ENCODE measurements around the gene MCTP1. TPM values are rescaled to one million over a fixed set of nuclear protein-coding genes. Genes with fewer than 3 reads are reported as not detected.

MCTP1 gene
- total and polyA plus RNA-seq, 9 of the 15 experiments (the other 6 are each of a cell fraction or from before 2014, with no cell fraction given): 0.04 to 0.93 (median 0.06) TPM; not detected in 4

- no peak overlapping the region for H3K27ac ChIP-seq (ENCODE audit: extremely low read depth, low read depth, low read length)
- H3K27me3 ChIP-seq (ENCODE audit: control insufficient read depth in 2 of 2, insufficient read depth in 2 of 2, low read length in 2 of 2): no peaks in the 10 kb centered on the region
- H3K4me1 ChIP-seq (replicated peaks in 1 of 2; ENCODE audit: control insufficient read depth in 2 of 2, insufficient read depth in 2 of 2, low read length in 2 of 2): no peaks in the 10 kb centered on the region; a peak in 1 of 5 replicates
- no peaks in the 10 kb centered on the region for H4K20me1 ChIP-seq (replicated peaks; ENCODE audit: control insufficient read depth, insufficient read depth, low read length)
- no peak overlapping the region for H3K9ac ChIP-seq (ENCODE audit: insufficient read depth in 1 of 2, low read depth in 2 of 2, low read length in 2 of 2)
- no TSS peak for BruUV-seq (replicated peaks)
- 0% methylated on average over 3 of the region's 3 CpGs for WGBS (ENCODE audit: insufficient coverage, low coverage, missing lambda C conversion rate)
- no peaks in the 10 kb centered on the region for H3K36me3 ChIP-seq (ENCODE audit: control insufficient read depth, insufficient read depth, low read length)
- H3K79me2 ChIP-seq (ENCODE audit: control insufficient read depth, insufficient read depth, low read length): no peaks in the 10 kb centered on the region
- H3K9me3 ChIP-seq (replicated peaks; ENCODE audit: control insufficient read depth, insufficient read depth, low read depth, low read length): no peaks in the 10 kb centered on the region
- in situ Hi-C loops (cut with MboI): no loop called here
- H3K9me1 ChIP-seq (ENCODE audit: control insufficient read depth, insufficient read depth, low read length): no peaks in the 10 kb centered on the region
- no peak for ATAC-seq
- FAIRE-seq: no peak
- CTCF ChIA-PET (ENCODE audit: low intra/inter-chr PET ratio): no interaction called here
- H3K4me2 ChIP-seq (ENCODE audit: insufficient read depth, low read length): no peak overlapping the region
- no peak for TF ChIP-seq SMAD3 (CRISPR knock-in tag; conservative IDR thresholded peaks at IDR 0.05)
- no peak for TF ChIP-seq TRIM24 (IDR thresholded peaks at IDR 0.05)
- no peak for TF ChIP-seq NR4A1 (CRISPR knock-in tag; IDR thresholded peaks at IDR 0.05)
- TF ChIP-seq NR4A1 (tag; IDR thresholded peaks at IDR 0.05): no peak
- TF ChIP-seq ZNF184 (CRISPR knock-in tag; IDR thresholded peaks at IDR 0.05): no peak
- TF ChIP-seq, protein P1, sequence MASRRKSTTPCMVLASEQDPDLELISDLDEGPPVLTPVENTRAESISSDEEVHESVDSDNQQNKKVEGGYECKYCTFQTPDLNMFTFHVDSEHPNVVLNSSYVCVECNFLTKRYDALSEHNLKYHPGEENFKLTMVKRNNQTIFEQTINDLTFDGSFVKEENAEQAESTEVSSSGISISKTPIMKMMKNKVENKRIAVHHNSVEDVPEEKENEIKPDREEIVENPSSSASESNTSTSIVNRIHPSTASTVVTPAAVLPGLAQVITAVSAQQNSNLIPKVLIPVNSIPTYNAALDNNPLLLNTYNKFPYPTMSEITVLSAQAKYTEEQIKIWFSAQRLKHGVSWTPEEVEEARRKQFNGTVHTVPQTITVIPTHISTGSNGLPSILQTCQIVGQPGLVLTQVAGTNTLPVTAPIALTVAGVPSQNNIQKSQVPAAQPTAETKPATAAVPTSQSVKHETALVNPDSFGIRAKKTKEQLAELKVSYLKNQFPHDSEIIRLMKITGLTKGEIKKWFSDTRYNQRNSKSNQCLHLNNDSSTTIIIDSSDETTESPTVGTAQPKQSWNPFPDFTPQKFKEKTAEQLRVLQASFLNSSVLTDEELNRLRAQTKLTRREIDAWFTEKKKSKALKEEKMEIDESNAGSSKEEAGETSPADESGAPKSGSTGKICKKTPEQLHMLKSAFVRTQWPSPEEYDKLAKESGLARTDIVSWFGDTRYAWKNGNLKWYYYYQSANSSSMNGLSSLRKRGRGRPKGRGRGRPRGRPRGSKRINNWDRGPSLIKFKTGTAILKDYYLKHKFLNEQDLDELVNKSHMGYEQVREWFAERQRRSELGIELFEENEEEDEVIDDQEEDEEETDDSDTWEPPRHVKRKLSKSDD (conservative IDR thresholded peaks at IDR 0.05; ENCODE audit: low read length): no peak
- no peak for TF ChIP-seq PML (IDR thresholded peaks at IDR 0.05; ENCODE audit: low read length)
- TF ChIP-seq PATZ1 (CRISPR knock-in tag; IDR thresholded peaks at IDR 0.05; ENCODE audit: borderline replicate concordance): no peak
- TF ChIP-seq ZNF134 (CRISPR knock-in tag; conservative IDR thresholded peaks at IDR 0.05): no peak
- TF ChIP-seq E2F5 (CRISPR knock-in tag; IDR thresholded peaks at IDR 0.05): no peak
- TF ChIP-seq, protein P2, sequence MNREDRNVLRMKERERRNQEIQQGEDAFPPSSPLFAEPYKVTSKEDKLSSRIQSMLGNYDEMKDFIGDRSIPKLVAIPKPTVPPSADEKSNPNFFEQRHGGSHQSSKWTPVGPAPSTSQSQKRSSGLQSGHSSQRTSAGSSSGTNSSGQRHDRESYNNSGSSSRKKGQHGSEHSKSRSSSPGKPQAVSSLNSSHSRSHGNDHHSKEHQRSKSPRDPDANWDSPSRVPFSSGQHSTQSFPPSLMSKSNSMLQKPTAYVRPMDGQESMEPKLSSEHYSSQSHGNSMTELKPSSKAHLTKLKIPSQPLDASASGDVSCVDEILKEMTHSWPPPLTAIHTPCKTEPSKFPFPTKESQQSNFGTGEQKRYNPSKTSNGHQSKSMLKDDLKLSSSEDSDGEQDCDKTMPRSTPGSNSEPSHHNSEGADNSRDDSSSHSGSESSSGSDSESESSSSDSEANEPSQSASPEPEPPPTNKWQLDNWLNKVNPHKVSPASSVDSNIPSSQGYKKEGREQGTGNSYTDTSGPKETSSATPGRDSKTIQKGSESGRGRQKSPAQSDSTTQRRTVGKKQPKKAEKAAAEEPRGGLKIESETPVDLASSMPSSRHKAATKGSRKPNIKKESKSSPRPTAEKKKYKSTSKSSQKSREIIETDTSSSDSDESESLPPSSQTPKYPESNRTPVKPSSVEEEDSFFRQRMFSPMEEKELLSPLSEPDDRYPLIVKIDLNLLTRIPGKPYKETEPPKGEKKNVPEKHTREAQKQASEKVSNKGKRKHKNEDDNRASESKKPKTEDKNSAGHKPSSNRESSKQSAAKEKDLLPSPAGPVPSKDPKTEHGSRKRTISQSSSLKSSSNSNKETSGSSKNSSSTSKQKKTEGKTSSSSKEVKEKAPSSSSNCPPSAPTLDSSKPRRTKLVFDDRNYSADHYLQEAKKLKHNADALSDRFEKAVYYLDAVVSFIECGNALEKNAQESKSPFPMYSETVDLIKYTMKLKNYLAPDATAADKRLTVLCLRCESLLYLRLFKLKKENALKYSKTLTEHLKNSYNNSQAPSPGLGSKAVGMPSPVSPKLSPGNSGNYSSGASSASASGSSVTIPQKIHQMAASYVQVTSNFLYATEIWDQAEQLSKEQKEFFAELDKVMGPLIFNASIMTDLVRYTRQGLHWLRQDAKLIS (CRISPR knock-in tag; IDR thresholded peaks at IDR 0.05): no peak
- TF ChIP-seq SP2 (IDR thresholded peaks at IDR 0.05; ENCODE audit: extremely low read depth, low read depth, low read length, poor library complexity, severe bottlenecking): no peak
- no peak overlapping the region for H3K4me3 ChIP-seq
- no peak overlapping the region for H2AFZ ChIP-seq (ENCODE audit: low read depth, low read length)
- DNase-seq (ENCODE audit: extremely low read depth in 1 of 4, low spot score in 3 of 4): no peak
- intact Hi-C loops (cut with micrococcal nuclease): no loop called here
- POLR2A ChIA-PET: interaction anchor here (0.6 kb wide), 1 partner anchor 9 kb away, joined by 3 read pairs; no protein-coding TSS in a partner anchor
These were observed 109.8 kb downstream of the MCTP1 start for GRCh38 chr5:95175106-95175505.
